Left renal pelvis (tissue), 4 donors: ENCODE data around the gene GPALPP1. TPM values are rescaled to one million over a fixed set of nuclear protein-coding genes. Genes with fewer than 3 reads are reported as not detected.
"Not testable (repeated sequence)": the region's sequence is repeated elsewhere in the genome, so short reads cannot be mapped to it uniquely, and the experiment has no call there.

Source experiments
- DNase-seq, 4 donors: peaks; one replicate each; pipeline ENCODE4 v3.0.0-alpha.2; 2013; ENCODE audit warnings: low read depth in 4 of 4, low spot score in 3 of 4
- polyA plus RNA-seq, 4 donors: library from polyadenylated mRNA; unstranded; fragments of 120-200 nt; gene quantifications; one replicate each; pipeline ENCODE4 v1.2.1, GENCODE V29; 2013; ENCODE audit not compliant: insufficient read length in 4 of 4

GPALPP1 gene
- polyA plus RNA-seq, 4 donors = 45.4 to 61.5 (median 56.6) TPM

GRCh38 chr13:45055902-45056648 is 66.7 kb downstream of the GPALPP1 start:
- DNase-seq = no peak

- no peak for DNase-seq
Measured at GRCh38 chr13:45060062-45060461, 70.7 kb downstream of the GPALPP1 start.

- DNase-seq = no peak
Measured at GRCh38 chr13:45063261-45063860, 74.0 kb downstream of the GPALPP1 start.

GRCh38 chr13:45063889-45064288 is 74.6 kb downstream of the GPALPP1 start:
- DNase-seq = not testable (repeated sequence)

- DNase-seq = no peak
Measured at GRCh38 chr13:45064889-45065288, 75.6 kb downstream of the GPALPP1 start.

- DNase-seq = no peak
Measured at GRCh38 chr13:45068036-45069001, 79.0 kb downstream of the GPALPP1 start.

- DNase-seq = no peak
Measured at GRCh38 chr13:45073809-45074208, 84.5 kb downstream of the GPALPP1 start.

GRCh38 chr13:45074721-45075120 is 85.4 kb downstream of the GPALPP1 start:
- DNase-seq = no peak

GRCh38 chr13:45078003-45078402 is 88.7 kb downstream of the GPALPP1 start:
- DNase-seq = no peak

Other genes with a start within 250 kb of the GPALPP1 start
- gene NUFIP1, start 67 bp upstream of the GPALPP1 start, polyA plus RNA-seq = 10 to 100 TPM; 10.4 to 15.2 (median 12.8) TPM
- 10 to 100 TPM; 21.2 to 32.8 (median 28.7) TPM for gene GTF2F2, start 131.0 kb downstream of the GPALPP1 start, polyA plus RNA-seq
- gene KCTD4, start 211.5 kb downstream of the GPALPP1 start, polyA plus RNA-seq = 1 to 10 TPM in 1 of 4 donors, under 1 TPM in 2, not detected in 1; 0.56 to 1.0 (median 0.69) TPM